EH (cell line): ENCODE data around the gene OTP.
A peak's percentile ranks its signal among the peaks of the same experiment; 100 is the strongest.

Experiments
- DNase-seq: peaks from one replicate; pipeline ENCODE4 v3.0.0-alpha.2; 2015; ENCODE audit warnings: low read depth

The OTP gene

GRCh38 chr5:77640589-77641396 is 2.3 kb upstream of the OTP start:
- DNase-seq, result no peak

GRCh38 chr5:77638763-77639671 is 504 bp upstream of the OTP start:
- DNase-seq, result no peak

- DNase-seq, result no peak
Observed at GRCh38 chr5:77637170-77637997, 1.1 kb downstream of the OTP start.

DNA sequence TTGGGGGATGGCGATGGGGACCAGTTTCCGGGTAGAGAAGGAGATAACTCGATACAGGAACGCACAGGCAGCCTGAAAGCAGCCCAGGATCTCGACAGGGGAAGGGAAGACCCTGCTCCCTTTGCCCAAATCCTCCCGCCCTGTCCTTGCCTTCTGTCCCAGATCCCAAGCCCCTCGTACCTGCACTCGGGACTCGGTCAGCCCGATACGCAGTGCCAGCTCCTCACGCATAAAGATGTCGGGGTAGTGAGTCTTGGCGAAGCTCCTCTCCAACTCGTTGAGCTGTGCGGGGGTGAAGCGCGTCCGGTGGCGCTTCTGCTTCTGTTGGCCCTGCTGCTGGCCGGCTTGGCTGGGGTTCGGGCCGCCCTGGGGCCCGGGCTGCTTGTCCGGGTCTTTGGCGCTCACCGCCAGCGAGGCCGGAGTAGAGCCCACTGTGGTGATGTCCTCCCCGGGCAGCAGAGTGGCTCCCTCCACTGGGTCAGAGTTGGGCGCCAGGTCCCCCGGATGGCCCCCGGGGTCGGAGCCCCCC is 1.8 kb downstream of the OTP start:
- no peak for DNase-seq

GRCh38 chr5:77635917-77636640 is 2.4 kb downstream of the OTP start:
- no peak for DNase-seq

DNA sequence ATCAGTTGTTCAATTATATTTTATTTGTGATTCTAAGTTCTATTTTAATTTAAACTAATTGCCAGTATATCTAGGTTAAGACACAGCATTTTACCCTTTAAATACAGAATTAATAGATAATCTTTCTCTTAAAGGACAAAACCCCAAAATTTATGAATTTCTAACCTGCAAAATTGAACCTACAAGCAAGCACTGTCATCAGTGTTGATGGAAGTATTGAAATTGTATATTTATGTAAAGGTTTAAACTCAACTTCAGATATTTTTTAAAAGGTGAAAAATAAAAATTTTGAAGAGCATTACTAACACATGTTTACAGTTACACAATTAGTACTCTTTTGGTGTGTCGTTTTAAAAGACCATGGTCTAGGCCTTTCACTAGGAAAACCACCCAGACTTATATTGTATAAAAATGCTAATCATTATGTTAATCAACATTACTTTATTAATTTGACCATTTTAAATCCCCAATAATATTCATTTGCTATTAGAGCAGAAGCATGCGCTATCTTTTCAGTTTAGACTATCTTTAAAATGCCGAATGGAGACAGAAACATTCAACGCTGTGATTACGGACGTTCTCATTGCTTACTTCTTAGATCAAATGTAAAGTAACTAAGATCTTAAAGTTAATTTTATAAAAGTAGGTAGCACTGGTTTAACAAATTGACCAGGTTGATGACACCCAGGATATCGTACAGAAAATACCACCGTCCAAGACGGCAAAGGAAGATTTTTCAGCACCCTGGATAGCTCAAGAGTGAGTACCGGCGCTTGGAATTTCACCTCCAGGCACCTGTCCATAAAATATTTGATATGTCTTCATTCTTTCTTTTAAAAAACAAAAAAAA is 3.2 kb downstream of the OTP start:
- DNase-seq, result no peak

- DNase-seq, result no peak
Observed at GRCh38 chr5:77633709-77634108, 4.8 kb downstream of the OTP start.

GRCh38 chr5:77633207-77633675 is 5.3 kb downstream of the OTP start:
- no peak for DNase-seq

- DNase-seq, result no peak
Observed at GRCh38 chr5:77632526-77633206, 5.8 kb downstream of the OTP start.

- peak; percentile 47 for DNase-seq
Observed at GRCh38 chr5:77630114-77630680, 8.3 kb downstream of the OTP start.

DNA sequence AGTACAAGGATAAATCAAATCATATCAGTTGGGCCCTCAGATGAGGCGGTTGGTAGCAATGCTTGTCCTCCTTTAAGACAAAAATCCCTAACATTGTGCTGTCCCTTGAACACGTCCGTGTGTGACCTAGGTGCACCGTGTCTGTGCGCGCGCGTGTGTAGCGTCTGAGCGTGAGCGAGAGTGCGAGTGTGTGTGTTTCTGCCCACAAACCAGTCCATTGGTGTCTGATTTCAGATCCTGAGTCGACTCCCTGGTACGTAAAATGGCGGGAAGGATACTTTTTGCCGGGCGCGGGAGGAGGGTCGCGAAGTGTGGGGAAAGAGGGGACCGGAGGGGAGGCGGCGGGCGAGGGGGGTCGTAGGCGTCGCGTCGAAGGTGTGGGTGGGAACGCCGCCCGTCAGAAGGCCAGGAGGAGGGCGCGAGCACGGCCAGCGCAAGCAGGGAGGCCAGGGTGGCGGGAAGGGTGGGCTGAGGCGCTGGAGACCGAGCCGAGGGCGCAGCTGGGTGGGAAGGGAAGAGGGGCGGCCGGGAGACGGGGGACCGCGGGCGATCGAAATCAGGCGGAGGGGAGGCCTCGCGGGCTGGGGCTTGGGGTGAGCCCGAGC is 8.9 kb downstream of the OTP start:
- DNase-seq, result peak; percentile 15

DNA sequence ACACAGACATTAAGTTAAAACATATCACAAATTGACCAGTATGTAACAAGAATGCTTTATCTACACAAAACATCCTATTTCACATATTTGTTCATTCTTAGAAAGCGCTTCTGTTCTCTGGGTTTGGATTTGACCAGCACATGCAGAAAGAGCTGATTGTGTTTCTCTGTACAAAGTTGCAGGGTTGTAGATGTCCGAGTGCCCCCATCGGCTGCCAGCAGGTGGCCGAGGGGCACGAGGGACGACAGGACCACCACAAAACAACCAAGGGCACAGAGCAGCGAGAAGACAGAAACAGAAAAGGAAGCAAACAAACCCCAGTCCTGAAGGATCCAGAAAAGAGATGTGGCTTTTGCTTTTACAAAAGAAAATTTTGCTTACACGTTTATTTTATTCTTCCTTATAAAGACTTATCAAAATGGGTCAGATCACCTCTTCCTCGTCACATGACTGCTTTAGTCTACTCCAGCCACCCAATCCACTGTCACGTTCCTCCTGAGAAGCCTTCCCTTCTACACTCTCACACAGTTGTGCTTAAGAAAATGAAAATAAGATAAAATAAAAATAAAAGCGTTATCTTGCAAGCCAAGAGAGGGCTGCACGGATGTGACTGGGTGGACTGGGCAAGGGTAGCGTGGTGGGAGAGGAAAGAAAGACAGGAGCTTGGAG is 9.5 kb downstream of the OTP start:
- DNase-seq, result no peak

GRCh38 chr5:77627869-77628674 is 10.4 kb downstream of the OTP start:
- no peak for DNase-seq

DNA sequence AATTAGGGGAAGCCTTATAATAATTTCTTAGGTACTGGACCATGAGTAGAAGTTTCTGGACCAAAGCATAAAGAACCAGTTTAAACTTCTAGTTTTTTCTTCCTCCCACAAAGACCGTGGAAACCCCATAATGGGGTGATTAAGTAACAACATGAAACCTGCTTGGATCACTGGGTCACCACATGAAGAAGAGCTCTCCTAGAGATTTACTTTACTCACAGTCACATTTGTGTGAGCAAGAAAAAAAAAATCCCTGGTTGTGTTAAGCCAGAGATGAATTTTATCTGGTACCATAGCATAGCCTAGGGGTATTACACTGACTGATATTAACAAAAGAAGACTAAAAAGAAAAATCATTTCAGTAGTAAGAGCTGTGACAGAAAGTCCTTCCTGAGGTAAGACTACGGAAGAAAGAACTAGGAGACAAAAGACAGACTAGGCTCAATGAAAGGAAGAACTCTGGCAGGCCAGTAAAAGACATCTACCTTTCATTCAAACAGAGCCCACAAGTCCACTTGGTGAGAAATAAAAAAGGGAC is 15.2 kb downstream of the OTP start:
- no peak for DNase-seq

DNA sequence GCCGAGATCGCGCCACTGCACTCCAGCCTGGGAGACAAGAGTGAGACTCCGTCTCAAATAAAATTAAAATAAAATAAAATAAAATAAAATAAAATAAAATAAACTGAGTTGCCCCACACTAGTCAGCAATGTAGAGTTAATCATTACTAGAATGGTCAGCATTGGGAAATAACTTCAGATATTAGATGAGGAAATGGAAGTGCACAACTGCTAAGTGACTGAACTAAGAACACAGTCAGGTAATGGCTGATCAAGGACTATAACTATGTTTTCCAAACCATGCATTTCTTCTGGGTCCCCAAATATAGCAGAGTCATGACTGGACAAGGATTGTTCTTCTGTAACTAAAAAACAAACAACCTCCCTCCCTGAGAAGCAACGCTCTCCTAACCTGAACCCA is 17.1 kb downstream of the OTP start:
- no peak for DNase-seq

DNA sequence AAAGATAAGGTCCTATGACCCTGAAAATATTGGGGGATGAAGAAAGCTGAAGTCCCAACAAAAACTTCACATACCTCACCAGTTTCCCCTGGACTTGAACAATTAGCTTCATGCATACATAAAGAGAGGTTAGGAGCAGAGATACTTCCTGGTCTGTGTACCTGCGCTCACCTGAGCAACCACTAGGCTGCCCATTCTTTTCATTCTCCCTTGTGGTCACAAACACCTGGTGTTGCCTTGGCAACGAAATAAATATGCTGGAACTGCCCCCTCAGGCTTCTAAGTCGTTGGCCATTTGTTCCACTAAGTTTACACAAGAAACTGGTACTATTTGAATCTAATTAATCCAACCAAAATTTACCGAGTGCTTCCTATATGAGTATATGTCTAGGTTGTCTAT is 18.1 kb downstream of the OTP start:
- no peak for DNase-seq

DNA sequence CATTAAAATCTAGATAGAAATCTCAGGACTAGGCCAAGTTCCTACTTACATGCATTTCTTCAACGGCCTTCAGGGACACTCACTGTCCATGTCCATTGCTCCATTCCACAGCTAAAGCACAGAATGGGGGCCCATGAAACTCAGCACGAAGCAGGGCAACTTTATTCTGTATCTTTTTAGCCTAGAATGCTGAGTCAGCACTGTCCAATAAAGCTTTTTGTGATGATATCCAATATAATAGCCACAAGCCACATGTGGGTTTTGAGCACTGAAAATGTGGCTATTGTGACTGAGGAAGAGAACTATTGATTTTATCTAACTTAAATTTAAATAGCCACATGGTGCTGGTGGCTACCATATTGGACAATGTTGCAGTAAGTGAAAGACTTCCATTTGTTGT is 21.6 kb downstream of the OTP start:
- DNase-seq, result no peak
